Liver (tissue), 9 donors: Measurements from ENCODE around the gene BCAT1. TPM values are rescaled to one million over a fixed set of nuclear protein-coding genes. Genes with fewer than 3 reads are reported as not detected.

Source experiments
- DNase-seq: peaks from one replicate; pipeline ENCODE4 v3.0.0-alpha.2; 2017; ENCODE audit warnings: low spot score
- H3K27ac ChIP-seq, 2 donors: one replicate each; pipeline ENCODE4 v1.7.0; 2013; ENCODE audit warnings: inconsistent platforms in 2 of 2, low read length in 2 of 2, control low read depth in 1 of 2, low read depth in 1 of 2, mild to moderate bottlenecking in 1 of 2
- H3K27me3 ChIP-seq, 4 donors: one replicate each; pipeline versions ENCODE4 v1.6.1 to v1.7.0; 2013; ENCODE audit warnings: low read length in 3 of 4, inconsistent platforms in 1 of 4, mild to moderate bottlenecking in 1 of 4, moderate library complexity in 1 of 4; ENCODE audit not compliant: control insufficient read depth in 4 of 4, insufficient read depth in 4 of 4
- H3K36me3 ChIP-seq, 4 donors: one replicate each; pipeline versions ENCODE4 v1.6.1 to v1.7.0; 2013; ENCODE audit warnings: low read length in 3 of 4, mild to moderate bottlenecking in 3 of 4, low read depth in 1 of 4, moderate library complexity in 1 of 4; ENCODE audit not compliant: control insufficient read depth in 4 of 4, insufficient read depth in 3 of 4
- H3K4me1 ChIP-seq, 4 donors: one replicate each; pipeline versions ENCODE4 v1.6.1 to v1.7.0; 2013; ENCODE audit warnings: low read length in 3 of 4, mild to moderate bottlenecking in 3 of 4, moderate library complexity in 1 of 4; ENCODE audit not compliant: control insufficient read depth in 4 of 4, insufficient read depth in 4 of 4
- H3K4me3 ChIP-seq, 3 donors: one replicate each; pipeline versions ENCODE4 v1.6.1 to v1.7.0; 2013; ENCODE audit warnings: low read length in 3 of 3, control low read depth in 1 of 3, low read depth in 1 of 3, mild to moderate bottlenecking in 1 of 3
- H3K9ac ChIP-seq, 2 donors: one replicate each; pipeline ENCODE4 v1.7.0; 2013; ENCODE audit warnings: low read length in 2 of 2, mild to moderate bottlenecking in 2 of 2, moderate library complexity in 2 of 2, control low read depth in 1 of 2, low read depth in 1 of 2
- H3K9me3 ChIP-seq, 4 donors: one replicate each; pipeline versions ENCODE4 v1.6.1 to v1.7.0; 2013; ENCODE audit warnings: low read length in 3 of 4; ENCODE audit not compliant: control insufficient read depth in 4 of 4
- EGR1 ChIP-seq, 2 donors: IDR thresholded peaks; 2 replicates each; pipeline ENCODE4 v1.6.1; 2016 to 2018; ENCODE audit warnings: antibody characterized with exemption in 2 of 2, low read depth in 2 of 2
- FOXA1 ChIP-seq: IDR thresholded peaks from 2 replicates; pipeline ENCODE4 v1.6.1; 2016; ENCODE audit warnings: antibody characterized with exemption
- FOXA2 ChIP-seq: IDR thresholded peaks from 2 replicates; pipeline ENCODE4 v1.6.1; 2016; ENCODE audit warnings: antibody characterized with exemption
- GABPA ChIP-seq, 2 donors: IDR thresholded peaks in 1 of 2; conservative IDR thresholded peaks in 1 of 2; 2 replicates each; pipeline ENCODE4 v1.6.1; 2016; ENCODE audit warnings: antibody characterized with exemption in 2 of 2, mild to moderate bottlenecking in 1 of 2, moderate library complexity in 1 of 2
- HNF4A ChIP-seq, 2 donors: conservative IDR thresholded peaks; 2 replicates each; pipeline ENCODE4 v1.6.1; 2016; ENCODE audit warnings: antibody characterized with exemption in 2 of 2, mild to moderate bottlenecking in 2 of 2
- HNF4G ChIP-seq: IDR thresholded peaks from 2 replicates; pipeline ENCODE4 v1.6.1; 2016; ENCODE audit warnings: antibody characterized with exemption
- JUND ChIP-seq, 2 donors: IDR thresholded peaks; 2 replicates each; pipeline ENCODE4 v1.6.1; 2016; ENCODE audit warnings: antibody characterized with exemption in 2 of 2
- NR2F2 ChIP-seq: IDR thresholded peaks from 2 replicates; pipeline ENCODE4 v1.6.1; 2016; ENCODE audit warnings: antibody characterized with exemption
- RAD21 ChIP-seq, 2 donors: IDR thresholded peaks; 2 replicates each; pipeline ENCODE4 v1.6.1; 2016; ENCODE audit warnings: antibody characterized with exemption in 2 of 2, mild to moderate bottlenecking in 2 of 2
- RXRA ChIP-seq, 2 donors: IDR thresholded peaks; 2 replicates each; pipeline ENCODE4 v1.6.1; 2017 to 2018; ENCODE audit warnings: antibody characterized with exemption in 2 of 2, mild to moderate bottlenecking in 1 of 2
- SP1 ChIP-seq: IDR thresholded peaks from 2 replicates; pipeline ENCODE4 v1.6.1; 2018; ENCODE audit warnings: antibody characterized with exemption, mild to moderate bottlenecking
- TAF1 ChIP-seq: conservative IDR thresholded peaks from 2 replicates; pipeline ENCODE4 v1.6.1; 2016; ENCODE audit warnings: antibody characterized with exemption, mild to moderate bottlenecking
- YY1 ChIP-seq: IDR thresholded peaks from 2 replicates; pipeline ENCODE4 v1.6.1; 2016; ENCODE audit warnings: antibody characterized with exemption, mild to moderate bottlenecking
- WGBS: extraction: QIAGEN DNeasy Blood & Tissue Kit; methylation state at CpG from one replicate; pipeline ENCODE4 v1.1.7; 2013; 5-methylcytosine and 5-hydroxymethylcytosine counted together
- polyA plus RNA-seq, 2 donors: library from polyadenylated mRNA; stranded (reverse) in 1 of 2; unstranded in 1 of 2; fragments of 200-250 nt in 1 of 2; fragments of >200 nt in 1 of 2; fragmentation: Nextera tagmentation in 1 of 2; extraction: Ambion mirVana in 1 of 2; gene quantifications; one replicate each; pipeline versions ENCODE4 v1.2.1 to v1.2.3, GENCODE V29; 2013 to 2015
- total RNA-seq, 2 donors: library from RNA; depleted of rRNA; stranded (reverse); fragments of >200 nt; gene quantifications; one replicate each; pipeline ENCODE4 v1.2.3, GENCODE V29; 2014
- TF ChIP-seq, protein P1 (sequence below): IDR thresholded peaks from 2 replicates; pipeline ENCODE4 v1.6.1; 2016; ENCODE audit warnings: antibody characterized with exemption
- TF ChIP-seq, protein P2 (sequence below): IDR thresholded peaks from 2 replicates; pipeline ENCODE4 v1.6.1; 2016; ENCODE audit warnings: antibody characterized with exemption
- TF ChIP-seq, protein P3 (sequence below): fragments of 150-350 bp; IDR thresholded peaks from 2 replicates; pipeline ENCODE4 v1.5.1; 2017; ENCODE audit warnings: improper control_type of control experiment, low read depth, low read length; ENCODE audit not compliant: missing input control
- TF ChIP-seq, protein P4 (sequence below): IDR thresholded peaks from 2 replicates; pipeline ENCODE4 v1.6.1; 2016; ENCODE audit warnings: antibody characterized with exemption, mild to moderate bottlenecking
- TF ChIP-seq, protein P5 (sequence below): IDR thresholded peaks from 2 replicates; pipeline ENCODE4 v1.6.1; 2016; ENCODE audit warnings: antibody characterized with exemption
- donor health status: healthy.
- donor health status: healthy.
- donor health status: healthy.
- donor health status: healthy.
- donor health status: healthy.

The BCAT1 gene
- total and polyA plus RNA-seq, 4 donors, result 0.14 to 10.0 (median 0.85) TPM

DNA sequence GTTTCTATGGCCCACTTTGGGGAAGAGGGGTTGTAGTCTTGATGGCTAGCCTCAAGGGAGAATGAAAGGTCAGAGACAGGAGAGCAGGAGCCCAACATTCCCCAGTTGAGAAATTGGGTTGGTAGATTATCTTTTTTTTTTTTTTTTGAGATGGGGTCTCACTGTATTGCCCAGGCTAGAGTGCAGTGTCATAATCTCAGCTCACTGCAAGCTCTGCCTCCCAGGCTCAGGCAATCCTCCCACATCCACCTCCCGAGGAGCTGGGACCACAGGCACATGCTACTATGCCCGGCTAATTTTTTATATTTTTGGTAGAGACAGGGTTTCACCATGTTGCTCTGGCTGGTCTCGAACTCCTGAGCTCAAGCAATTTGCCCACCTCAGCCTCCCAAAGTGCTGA is 34.9 kb downstream of the BCAT1 start:
- H3K4me3 ChIP-seq, result no peak overlapping the region
- no peaks in the 10 kb centered on the region for H3K9me3 ChIP-seq
- H3K4me1 ChIP-seq, result no peaks in the 10 kb centered on the region
- H3K36me3 ChIP-seq, result no peaks in the 10 kb centered on the region
- no peak overlapping the region for H3K27ac ChIP-seq
- TF ChIP-seq FOXA1 (no peak), YY1 (no peak), RAD21 (IDR thresholded peaks at IDR 0.05) (no peak), RXRA (IDR thresholded peaks at IDR 0.05) (no peak), HNF4A (conservative IDR thresholded peaks at IDR 0.05) (no peak), GABPA (IDR thresholded peaks at IDR 0.05 in 1 of 2, conservative IDR thresholded peaks at IDR 0.05 in 1 of 2) (no peak), FOXA2 (no peak), EGR1 (IDR thresholded peaks at IDR 0.05; ENCODE audit: low read depth in 2 of 2) (no peak), HNF4G (no peak), JUND (IDR thresholded peaks at IDR 0.05) (no peak), SP1 (no peak), NR2F2 (no peak), TAF1 (no peak)
- TF ChIP-seq, protein P1, sequence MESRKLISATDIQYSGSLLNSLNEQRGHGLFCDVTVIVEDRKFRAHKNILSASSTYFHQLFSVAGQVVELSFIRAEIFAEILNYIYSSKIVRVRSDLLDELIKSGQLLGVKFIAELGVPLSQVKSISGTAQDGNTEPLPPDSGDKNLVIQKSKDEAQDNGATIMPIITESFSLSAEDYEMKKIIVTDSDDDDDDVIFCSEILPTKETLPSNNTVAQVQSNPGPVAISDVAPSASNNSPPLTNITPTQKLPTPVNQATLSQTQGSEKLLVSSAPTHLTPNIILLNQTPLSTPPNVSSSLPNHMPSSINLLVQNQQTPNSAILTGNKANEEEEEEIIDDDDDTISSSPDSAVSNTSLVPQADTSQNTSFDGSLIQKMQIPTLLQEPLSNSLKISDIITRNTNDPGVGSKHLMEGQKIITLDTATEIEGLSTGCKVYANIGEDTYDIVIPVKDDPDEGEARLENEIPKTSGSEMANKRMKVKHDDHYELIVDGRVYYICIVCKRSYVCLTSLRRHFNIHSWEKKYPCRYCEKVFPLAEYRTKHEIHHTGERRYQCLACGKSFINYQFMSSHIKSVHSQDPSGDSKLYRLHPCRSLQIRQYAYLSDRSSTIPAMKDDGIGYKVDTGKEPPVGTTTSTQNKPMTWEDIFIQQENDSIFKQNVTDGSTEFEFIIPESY, result no peak
- TF ChIP-seq, protein P2, sequence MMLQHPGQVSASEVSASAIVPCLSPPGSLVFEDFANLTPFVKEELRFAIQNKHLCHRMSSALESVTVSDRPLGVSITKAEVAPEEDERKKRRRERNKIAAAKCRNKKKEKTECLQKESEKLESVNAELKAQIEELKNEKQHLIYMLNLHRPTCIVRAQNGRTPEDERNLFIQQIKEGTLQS, result no peak
- TF ChIP-seq, protein P3, sequence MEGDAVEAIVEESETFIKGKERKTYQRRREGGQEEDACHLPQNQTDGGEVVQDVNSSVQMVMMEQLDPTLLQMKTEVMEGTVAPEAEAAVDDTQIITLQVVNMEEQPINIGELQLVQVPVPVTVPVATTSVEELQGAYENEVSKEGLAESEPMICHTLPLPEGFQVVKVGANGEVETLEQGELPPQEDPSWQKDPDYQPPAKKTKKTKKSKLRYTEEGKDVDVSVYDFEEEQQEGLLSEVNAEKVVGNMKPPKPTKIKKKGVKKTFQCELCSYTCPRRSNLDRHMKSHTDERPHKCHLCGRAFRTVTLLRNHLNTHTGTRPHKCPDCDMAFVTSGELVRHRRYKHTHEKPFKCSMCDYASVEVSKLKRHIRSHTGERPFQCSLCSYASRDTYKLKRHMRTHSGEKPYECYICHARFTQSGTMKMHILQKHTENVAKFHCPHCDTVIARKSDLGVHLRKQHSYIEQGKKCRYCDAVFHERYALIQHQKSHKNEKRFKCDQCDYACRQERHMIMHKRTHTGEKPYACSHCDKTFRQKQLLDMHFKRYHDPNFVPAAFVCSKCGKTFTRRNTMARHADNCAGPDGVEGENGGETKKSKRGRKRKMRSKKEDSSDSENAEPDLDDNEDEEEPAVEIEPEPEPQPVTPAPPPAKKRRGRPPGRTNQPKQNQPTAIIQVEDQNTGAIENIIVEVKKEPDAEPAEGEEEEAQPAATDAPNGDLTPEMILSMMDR, result no peak
- TF ChIP-seq, protein P4, sequence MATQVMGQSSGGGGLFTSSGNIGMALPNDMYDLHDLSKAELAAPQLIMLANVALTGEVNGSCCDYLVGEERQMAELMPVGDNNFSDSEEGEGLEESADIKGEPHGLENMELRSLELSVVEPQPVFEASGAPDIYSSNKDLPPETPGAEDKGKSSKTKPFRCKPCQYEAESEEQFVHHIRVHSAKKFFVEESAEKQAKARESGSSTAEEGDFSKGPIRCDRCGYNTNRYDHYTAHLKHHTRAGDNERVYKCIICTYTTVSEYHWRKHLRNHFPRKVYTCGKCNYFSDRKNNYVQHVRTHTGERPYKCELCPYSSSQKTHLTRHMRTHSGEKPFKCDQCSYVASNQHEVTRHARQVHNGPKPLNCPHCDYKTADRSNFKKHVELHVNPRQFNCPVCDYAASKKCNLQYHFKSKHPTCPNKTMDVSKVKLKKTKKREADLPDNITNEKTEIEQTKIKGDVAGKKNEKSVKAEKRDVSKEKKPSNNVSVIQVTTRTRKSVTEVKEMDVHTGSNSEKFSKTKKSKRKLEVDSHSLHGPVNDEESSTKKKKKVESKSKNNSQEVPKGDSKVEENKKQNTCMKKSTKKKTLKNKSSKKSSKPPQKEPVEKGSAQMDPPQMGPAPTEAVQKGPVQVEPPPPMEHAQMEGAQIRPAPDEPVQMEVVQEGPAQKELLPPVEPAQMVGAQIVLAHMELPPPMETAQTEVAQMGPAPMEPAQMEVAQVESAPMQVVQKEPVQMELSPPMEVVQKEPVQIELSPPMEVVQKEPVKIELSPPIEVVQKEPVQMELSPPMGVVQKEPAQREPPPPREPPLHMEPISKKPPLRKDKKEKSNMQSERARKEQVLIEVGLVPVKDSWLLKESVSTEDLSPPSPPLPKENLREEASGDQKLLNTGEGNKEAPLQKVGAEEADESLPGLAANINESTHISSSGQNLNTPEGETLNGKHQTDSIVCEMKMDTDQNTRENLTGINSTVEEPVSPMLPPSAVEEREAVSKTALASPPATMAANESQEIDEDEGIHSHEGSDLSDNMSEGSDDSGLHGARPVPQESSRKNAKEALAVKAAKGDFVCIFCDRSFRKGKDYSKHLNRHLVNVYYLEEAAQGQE, result no peak
- TF ChIP-seq, protein P5, sequence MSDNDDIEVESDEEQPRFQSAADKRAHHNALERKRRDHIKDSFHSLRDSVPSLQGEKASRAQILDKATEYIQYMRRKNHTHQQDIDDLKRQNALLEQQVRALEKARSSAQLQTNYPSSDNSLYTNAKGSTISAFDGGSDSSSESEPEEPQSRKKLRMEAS, result no peak
- no peak for DNase-seq
- no peak overlapping the region for H3K9ac ChIP-seq
- WGBS, result 92% methylated on average over 3 of the region's 3 CpGs
- no peaks in the 10 kb centered on the region for H3K27me3 ChIP-seq
